GM19372 (cell line): ENCODE data around the gene BCAS3.
"Not testable (repeated sequence)": the region's sequence is repeated elsewhere in the genome, so short reads cannot be mapped to it uniquely, and the experiment has no call there.

Experiments
- ATAC-seq: cut with Tn5 transposase; IDR thresholded peaks from one replicate; pipeline ENCODE4 v1.9.1; 2021; ENCODE audit warnings: mild to moderate bottlenecking, low read depth, moderate library complexity; ENCODE audit not compliant: unreplicated experiment

Gene BCAS3

GRCh38 chr17:61235827-61236197 is 558.2 kb downstream of the BCAS3 start:
- ATAC-seq = no peak

- no peak for ATAC-seq
Observed at GRCh38 chr17:61237275-61237674, 559.6 kb downstream of the BCAS3 start.

- ATAC-seq = no peak
Observed at GRCh38 chr17:61238455-61238933, 560.8 kb downstream of the BCAS3 start.

GRCh38 chr17:61239327-61239726 is 561.7 kb downstream of the BCAS3 start:
- no peak for ATAC-seq

- no peak for ATAC-seq
Observed at GRCh38 chr17:61239953-61240352, 562.3 kb downstream of the BCAS3 start.

GRCh38 chr17:61240851-61241468 is 563.3 kb downstream of the BCAS3 start:
- ATAC-seq = no peak

GRCh38 chr17:61244988-61245387 is 567.3 kb downstream of the BCAS3 start:
- ATAC-seq = not testable (repeated sequence)

GRCh38 chr17:61245706-61246135 is 568.1 kb downstream of the BCAS3 start:
- no peak for ATAC-seq

- no peak for ATAC-seq
Observed at GRCh38 chr17:61247439-61247838, 569.8 kb downstream of the BCAS3 start.

- no peak for ATAC-seq
Observed at GRCh38 chr17:61248399-61248798, 570.7 kb downstream of the BCAS3 start.

- ATAC-seq = no peak
Observed at GRCh38 chr17:61249649-61250299, 572.1 kb downstream of the BCAS3 start.

- ATAC-seq = no peak
Observed at GRCh38 chr17:61250335-61250890, 572.8 kb downstream of the BCAS3 start.

- ATAC-seq = no peak
Observed at GRCh38 chr17:61251939-61252865, 574.6 kb downstream of the BCAS3 start.

GRCh38 chr17:61253362-61253761 is 575.7 kb downstream of the BCAS3 start:
- no peak for ATAC-seq

- no peak for ATAC-seq
Observed at GRCh38 chr17:61253937-61254574, 576.4 kb downstream of the BCAS3 start.

GRCh38 chr17:61254904-61255303 is 577.3 kb downstream of the BCAS3 start:
- no peak for ATAC-seq

- no peak for ATAC-seq
Observed at GRCh38 chr17:61255647-61256046, 578.0 kb downstream of the BCAS3 start.

- ATAC-seq = no peak
Observed at GRCh38 chr17:61259360-61259759, 581.7 kb downstream of the BCAS3 start.

GRCh38 chr17:61260071-61260797 is 582.6 kb downstream of the BCAS3 start:
- no peak for ATAC-seq
